Lung microvascular endothelial cell (primary cell): ENCODE data around the gene DEFB123. TPM values are rescaled to one million over a fixed set of nuclear protein-coding genes. Genes with fewer than 3 reads are reported as not detected.

ENCODE experiments used
- DNase-seq, 2 donors: peaks; one replicate each; pipeline versions ENCODE4 v3.0.0 to v3.0.0-alpha.2; 2010; ENCODE audit warnings: low read depth in 2 of 2
- total RNA-seq: library from RNA; depleted of rRNA; stranded (reverse); fragments of >200 nt; gene quantifications from 2 replicates; pipeline ENCODE4 v1.2.1, GENCODE V29; 2014

DEFB123 gene
- total RNA-seq, 1 donor from 2014 or later = not detected

DNA sequence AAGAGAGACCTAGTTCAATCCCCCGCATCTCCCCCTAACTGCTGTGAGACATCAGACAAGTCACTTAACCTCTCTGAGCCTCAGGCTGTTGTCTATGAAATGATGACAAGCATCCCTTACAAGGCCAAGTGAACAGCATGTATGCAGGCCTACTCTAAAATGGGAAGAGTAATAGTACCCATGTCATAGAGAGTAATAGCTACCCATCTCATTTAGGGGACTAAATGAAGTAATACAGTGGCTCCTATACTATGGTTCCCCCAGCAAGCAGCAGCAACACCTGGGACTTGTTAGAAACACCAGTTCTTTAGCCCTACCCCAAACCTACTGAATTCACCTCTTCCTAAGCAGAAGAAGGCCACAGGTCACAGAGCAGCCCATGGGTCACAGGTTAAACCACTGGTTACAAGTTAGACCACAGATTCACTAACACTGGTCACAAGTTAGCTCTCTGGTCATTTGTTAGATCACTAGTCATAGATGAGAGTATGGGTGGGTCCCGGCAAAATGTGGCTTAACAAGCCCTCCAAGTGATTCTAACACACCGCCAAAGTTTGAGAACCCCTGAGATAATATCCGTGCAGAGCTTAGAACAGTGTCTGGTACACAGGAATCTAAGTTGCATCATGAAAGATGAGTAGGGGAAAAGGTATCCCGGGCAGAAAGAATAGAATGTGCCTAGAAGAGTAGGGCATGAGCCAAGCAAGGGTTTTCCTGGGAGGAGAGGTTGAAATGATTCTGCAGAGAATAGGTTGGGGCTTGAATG, 33.1 kb downstream of the DEFB123 start:
- DNase-seq = no peak

DNA sequence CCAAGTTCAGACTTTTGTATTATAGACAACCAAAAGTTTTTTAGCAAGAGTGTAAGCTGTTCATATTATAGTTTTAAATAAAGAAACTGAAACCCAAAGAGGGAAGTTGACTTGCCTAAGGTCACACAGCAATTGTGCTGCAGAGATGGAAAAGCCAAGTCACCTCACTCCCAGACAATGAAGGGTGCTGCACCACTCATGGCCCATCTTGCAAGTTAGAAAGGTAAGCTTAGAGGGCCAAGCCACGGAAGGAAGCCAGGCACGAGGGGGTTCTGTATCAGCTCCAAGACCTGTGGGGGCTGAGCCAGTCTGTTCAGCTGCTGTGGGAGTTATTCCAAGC, 33.6 kb downstream of the DEFB123 start:
- DNase-seq = no peak

DNA sequence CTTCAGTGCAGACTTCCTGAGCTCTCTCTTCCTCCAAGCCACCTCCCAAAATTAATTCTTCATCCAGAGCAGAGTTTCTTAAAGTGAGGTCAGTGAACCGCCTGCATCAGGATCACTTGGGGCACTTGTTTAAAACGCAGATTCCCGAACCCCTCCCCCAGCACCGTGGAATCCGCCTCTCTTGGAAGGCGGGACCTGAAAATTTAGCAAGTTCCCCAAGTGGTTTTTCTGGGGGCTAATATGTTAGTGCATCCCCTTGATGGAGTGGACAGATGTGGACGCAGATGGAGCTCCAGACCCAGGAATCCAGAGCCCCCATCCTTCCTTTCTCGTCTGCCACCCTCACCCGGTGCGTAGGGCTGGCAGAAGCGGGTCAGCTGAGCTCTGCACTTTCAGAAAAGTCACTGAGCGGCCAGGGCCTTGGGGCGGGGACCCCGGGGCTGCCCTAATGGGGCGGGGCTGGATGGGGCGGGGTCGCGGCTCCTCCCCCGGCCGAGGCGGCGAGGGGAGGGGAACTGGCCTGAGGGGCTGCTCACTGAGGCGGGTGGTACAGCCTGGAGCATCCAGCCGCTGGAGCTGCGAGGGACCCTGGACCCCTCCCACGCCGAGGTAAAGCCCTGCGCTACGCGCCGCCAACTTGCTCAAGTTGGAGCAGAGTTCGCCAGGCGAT, 34.5 kb downstream of the DEFB123 start, which contains the start of the genes DEFB124 and REM1:
Gene DEFB124, minus strand, starts transcription at position 370 of the 670 bp plus-strand sequence. CDS start 2,114 bp downstream, outside the sequence.
Gene REM1, plus strand, starts transcription at position 531 of the 670 bp plus-strand sequence. CDS start 1,158 bp downstream, outside the sequence.
- DNase-seq = no peak

DNA sequence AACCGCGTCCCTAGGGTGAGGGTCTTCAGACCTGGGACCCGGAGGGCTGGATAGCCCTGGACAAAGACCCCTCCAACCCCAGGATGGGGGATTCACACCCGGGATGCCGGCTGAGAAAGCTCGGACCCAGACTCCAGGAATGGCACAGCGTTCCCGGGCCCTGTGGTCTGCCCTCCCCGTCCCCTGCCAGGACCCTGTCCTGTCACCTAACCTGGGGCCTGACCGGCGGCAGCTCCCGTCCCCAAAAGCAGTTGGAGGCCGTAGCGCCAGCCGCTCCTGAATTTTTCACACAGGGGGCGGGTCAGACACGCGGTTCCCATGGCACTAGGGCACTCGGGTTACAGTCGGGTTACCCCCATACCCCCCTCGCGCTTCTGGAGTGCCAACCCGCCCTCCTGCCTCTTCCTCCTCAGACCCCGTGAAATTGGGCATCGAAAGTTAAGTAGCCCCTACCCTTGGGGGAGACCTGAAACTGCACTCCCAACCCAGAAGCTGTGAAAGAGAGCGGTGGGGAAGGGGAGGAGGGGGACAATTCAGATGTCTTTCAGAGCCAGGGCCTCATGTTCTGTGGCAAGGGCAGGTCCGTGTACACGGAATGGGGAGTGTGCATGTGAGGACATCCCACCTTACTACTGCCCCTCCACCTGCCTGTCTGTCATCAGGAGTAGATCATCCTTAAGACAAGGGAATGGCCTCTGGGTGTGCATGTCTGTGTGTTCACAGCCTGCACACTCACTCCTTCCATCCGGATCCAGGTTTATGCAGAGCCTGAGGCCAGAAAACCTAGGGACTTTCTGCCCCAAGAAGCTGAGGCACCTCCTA, 35.3 kb downstream of the DEFB123 start:
- no peak for DNase-seq

DNA sequence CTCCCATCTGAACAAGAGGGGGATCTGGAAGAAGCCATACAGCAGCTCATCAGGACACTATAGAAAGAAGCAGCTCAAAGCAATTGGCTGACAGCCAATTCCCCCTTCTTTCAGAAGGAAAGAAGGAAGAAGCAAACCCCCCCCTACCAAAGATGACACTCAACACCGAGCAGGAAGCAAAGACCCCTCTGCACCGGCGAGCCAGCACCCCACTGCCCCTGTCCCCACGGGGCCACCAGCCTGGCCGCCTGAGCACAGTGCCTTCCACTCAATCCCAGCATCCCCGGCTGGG, 35.8 kb downstream of the DEFB123 start:
- DNase-seq = no peak

DNA sequence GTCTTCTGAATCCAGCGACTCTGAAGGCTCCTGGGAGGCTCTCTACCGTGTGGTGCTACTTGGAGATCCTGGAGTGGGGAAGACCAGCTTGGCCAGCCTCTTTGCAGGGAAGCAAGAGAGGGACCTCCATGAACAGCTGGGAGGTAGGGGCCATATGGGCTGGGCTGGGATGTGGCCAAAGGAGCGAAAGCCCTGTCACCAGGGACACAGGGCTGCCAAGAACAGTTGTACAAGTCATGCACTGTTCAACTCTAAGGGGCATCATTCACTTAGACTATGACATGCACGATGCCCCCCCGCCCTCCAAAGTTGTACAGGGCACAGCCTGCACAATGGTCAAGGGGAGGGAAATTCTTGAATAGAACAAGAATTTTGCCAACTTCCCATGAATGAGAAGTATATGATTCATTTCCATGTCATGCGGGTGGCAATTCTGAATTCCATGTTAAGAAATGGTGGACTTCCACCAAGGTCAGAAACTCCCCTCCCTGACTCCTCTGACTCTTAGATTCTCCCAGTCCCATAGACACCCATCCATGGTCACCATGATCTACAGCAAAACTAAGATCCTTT, 36.3 kb downstream of the DEFB123 start:
- no peak for DNase-seq

DNA sequence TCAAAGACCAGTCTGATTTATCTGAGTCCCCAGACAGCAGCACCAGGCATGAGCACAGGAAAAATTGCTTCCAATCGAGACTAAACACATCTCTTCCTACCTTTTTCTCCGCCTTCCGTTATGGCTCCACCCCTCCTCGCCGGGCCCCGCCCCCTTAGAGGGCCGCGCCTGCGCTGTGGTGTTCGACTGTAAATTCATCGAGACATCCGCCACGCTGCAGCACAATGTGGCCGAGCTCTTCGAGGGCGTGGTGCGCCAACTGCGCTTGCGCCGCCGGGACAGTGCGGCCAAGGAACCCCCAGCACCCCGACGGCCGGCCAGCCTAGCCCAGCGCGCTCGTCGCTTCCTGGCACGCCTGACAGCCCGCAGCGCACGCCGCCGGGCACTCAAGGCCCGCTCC, 43.6 kb downstream of the DEFB123 start:
- DNase-seq = peak; percentile 20 to 22

DNA sequence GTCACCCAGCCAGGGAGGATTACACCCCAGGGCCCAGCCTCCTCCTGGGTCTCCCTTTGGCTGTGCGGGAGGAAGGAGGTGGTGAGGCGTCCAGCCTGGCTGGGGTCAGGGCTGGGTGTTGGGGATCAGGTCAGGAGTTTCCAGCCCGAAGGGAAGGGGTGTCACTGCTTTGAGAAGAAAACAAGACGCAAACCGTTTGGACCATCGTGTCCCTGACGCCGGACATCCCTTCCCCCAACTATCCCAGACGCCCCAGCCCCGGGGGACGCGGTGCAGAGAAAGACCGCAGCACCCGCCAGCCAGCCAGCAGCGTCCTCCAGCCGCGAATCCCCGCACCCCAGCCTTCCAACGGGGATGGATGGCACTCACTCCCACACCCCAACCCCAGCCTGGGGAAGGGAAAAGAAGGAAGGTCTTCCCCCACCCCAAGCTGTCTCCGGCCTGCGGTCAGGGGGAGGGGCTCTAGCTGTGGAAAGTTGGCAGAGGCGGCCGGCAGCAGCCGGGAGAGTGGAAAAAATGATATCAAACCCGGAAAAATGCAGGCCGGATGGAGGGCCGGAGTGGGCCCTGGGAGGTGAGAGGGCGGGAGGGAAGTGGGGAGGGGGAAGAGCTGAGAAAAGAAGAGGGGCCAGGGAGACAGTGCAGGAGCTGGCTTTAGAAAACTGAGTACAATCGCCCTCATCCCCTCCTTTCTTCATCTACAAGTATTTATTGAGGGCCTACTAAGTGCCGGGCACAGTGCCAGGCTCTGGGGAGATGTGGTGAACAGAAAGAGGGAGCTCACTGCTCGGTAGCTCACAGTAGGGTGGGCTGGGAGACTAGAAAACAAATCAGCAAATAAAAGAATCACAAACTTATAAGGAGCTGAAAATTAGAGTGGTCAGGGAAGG, 45.3 kb downstream of the DEFB123 start:
- peak; percentile 42 to 92 for DNase-seq

DNA sequence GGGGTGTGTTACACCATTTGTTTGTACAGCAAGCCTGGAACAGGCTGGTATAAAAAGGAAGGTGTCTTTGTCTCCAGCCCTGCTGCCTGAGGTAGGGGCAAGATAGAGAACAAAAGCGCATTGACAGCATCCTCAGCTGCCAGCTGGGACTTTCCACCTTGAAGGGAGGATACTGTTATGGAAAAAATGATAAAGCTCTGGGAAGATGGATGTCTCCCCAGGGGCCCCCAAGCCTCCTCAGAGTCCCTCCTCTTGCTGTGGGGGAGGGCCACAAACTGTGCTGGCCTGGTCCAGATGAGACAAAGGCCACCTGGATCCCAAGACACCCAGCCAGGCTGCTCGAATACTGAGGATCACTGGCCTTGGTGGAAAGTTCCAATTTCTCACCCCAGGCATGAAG, 47.7 kb downstream of the DEFB123 start:
- no peak for DNase-seq

DNA sequence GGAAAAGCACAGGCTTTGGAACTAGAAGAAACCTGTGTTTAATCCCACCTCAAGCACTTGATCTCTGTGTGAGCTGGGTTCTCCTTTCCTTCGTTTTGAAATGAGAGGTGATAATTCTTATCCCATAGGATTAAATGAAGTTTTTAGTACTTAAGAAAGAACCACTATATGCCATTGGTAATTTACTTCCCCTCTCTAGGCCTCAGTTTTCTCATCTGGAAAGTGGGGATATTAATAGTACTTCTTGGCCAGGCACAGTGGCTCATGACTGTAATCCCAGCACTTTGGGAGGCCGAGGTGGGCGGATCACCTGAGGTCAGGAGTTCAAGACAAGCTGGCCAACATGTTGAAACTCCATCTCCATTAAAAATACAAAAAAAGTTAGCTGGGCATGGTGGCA, 48.7 kb downstream of the DEFB123 start:
- DNase-seq = no peak

DNA sequence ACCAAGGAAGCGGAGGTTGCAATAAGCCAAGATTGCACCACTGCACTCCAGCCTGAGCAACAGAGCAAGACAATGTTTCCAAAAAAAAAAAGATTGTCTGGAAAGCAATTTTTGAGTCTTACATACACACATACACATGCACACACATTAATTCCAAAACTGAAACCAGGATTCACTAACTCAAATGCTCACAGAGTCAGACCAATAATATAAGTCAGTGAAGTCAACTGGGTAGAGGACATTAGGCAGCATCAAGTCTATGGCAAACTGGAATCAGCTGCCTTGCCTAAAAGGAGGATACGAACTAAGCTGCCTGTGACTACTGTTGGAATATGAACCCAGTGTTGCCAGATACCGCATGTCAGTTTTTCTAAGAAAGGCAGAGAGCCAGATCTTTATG, 50.3 kb downstream of the DEFB123 start:
- DNase-seq = no peak

DNA sequence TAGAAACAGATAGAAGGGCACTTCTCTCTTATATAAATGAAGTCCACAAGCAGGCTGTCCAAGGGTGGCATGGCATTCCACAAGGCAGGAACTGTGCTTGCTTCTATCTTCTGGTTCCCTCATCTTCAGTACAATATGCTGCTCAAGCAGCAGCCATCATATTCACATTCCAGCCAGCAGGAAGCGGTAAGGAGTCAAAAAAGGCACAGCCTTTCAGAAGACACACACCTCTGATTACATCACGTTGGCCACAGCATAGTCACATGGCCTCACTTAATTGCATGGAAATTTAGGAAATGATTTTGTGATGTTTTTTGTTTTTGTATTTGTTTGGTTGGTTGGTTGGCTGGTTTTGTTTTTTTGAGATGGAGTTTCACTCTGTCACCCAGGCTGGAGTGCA, 53.7 kb downstream of the DEFB123 start:
- peak; percentile 37 to 46 for DNase-seq

DNA sequence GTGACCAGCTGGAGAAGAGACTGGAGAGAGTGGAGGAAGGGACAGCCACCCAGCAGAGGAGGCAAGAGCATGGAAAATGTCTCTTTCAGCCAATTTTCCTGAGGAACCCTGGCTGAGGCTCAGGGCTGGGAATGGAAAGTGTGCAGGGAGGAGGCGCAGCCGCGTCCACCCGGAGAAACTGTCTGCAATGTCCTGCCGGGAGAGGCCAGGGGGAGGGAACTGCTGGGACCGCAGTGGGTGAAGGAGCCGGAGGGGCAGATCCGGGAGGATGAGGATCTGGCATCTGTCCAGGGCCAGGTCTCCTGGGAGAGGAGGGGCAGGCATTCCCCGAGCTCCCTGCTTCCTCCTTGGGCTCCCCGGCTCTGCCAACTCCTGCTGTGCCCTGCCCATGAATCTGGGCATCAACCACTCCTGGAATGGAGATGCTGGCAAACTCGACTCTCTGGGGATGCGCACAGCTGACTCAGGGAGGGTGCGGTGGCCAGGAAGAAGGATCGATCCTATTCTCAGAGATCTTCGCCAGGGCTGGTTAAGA, 56.4 kb downstream of the DEFB123 start:
- no peak for DNase-seq

DNA sequence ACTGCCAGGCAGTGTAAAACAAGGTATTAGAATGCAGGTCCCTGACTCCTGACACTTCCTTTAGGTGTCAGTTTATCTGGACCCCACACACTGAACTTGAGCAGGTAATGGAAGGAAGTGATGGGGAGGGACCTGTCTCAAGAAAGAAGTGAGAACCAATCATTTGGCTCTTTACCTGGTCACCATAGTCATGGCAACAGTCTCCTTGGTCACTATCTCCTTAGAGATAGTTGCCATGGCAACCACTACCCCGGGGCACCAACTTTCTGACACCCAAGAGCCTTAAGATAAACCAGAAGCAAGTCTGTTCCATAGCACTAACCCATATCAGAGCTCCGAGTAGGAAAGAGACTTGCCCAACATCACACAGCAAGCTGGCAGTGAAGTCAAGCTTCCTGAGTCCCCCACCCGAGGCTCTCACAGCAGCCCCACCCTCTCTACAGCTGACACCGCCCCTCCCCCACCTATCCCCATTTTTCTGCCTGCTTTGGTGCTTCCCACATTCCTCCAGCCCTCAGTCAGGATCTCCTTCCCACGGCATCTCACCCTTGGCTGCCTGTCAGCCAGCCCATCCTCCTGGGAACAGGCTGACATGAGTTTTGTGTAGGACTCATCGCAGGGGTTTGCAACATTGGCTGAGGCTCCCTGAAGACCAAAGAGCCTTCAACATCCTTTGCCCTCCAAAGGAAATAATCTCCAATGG, 57.6 kb downstream of the DEFB123 start:
- DNase-seq = no peak

Other genes starting within 250 kb of the DEFB123 start
- gene DEFB115, start 183.0 kb upstream of the DEFB123 start, total RNA-seq = not detected in 2 replicates
- gene DEFB116, start 132.0 kb upstream of the DEFB123 start, total RNA-seq = not detected in 2 replicates
- not detected in 2 replicates for gene DEFB118, start 72.0 kb upstream of the DEFB123 start, total RNA-seq
- gene DEFB119, start 50.0 kb upstream of the DEFB123 start, total RNA-seq = not detected in 2 replicates
- gene DEFB121, start 34.4 kb upstream of the DEFB123 start, total RNA-seq = not detected in 2 replicates
- gene DEFB124, start 34.5 kb downstream of the DEFB123 start, total RNA-seq = not detected in 2 replicates
- gene REM1, start 34.7 kb downstream of the DEFB123 start, total RNA-seq = under 0.01 TPM in 1 of 2 replicates, not detected in the other
- gene HM13, start 73.8 kb downstream of the DEFB123 start, total RNA-seq = 31.6 and 37.9 TPM in 2 replicates
- gene ID1, start 164.7 kb downstream of the DEFB123 start, total RNA-seq = 478 and 838 TPM in 2 replicates
- gene COX4I2, start 197.3 kb downstream of the DEFB123 start, total RNA-seq = not detected in 2 replicates